ENCODE data around the gene NRN1.

- TF ChIP-seq, protein P1, sequence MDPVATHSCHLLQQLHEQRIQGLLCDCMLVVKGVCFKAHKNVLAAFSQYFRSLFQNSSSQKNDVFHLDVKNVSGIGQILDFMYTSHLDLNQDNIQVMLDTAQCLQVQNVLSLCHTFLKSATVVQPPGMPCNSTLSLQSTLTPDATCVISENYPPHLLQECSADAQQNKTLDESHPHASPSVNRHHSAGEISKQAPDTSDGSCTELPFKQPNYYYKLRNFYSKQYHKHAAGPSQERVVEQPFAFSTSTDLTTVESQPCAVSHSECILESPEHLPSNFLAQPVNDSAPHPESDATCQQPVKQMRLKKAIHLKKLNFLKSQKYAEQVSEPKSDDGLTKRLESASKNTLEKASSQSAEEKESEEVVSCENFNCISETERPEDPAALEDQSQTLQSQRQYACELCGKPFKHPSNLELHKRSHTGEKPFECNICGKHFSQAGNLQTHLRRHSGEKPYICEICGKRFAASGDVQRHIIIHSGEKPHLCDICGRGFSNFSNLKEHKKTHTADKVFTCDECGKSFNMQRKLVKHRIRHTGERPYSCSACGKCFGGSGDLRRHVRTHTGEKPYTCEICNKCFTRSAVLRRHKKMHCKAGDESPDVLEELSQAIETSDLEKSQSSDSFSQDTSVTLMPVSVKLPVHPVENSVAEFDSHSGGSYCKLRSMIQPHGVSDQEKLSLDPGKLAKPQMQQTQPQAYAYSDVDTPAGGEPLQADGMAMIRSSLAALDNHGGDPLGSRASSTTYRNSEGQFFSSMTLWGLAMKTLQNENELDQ (tag by site-specific recombination; IDR thresholded peaks at IDR 0.05; ENCODE audit: low read depth) = no peak
- no peak for TF ChIP-seq CTCF (tag by site-specific recombination; IDR thresholded peaks at IDR 0.05)
- TF ChIP-seq PRDM4 (tag by site-specific recombination; IDR thresholded peaks at IDR 0.05) = no peak
- no peak for TF ChIP-seq YY1 (tag by site-specific recombination; IDR thresholded peaks at IDR 0.05)
- TF ChIP-seq ZFP3 (tag by site-specific recombination; IDR thresholded peaks at IDR 0.05; ENCODE audit: low read depth) = no peak
- TF ChIP-seq ZNF747 (tag by site-specific recombination; IDR thresholded peaks at IDR 0.05) = no peak
- no peak for TF ChIP-seq ZNF292 (tag by site-specific recombination; IDR thresholded peaks at IDR 0.05; ENCODE audit: borderline replicate concordance, low read depth)
- TF ChIP-seq ZNF791 (tag by site-specific recombination; IDR thresholded peaks at IDR 0.05) = no peak
- no peak for TF ChIP-seq AEBP2 (tag by site-specific recombination; IDR thresholded peaks at IDR 0.05; ENCODE audit: borderline replicate concordance)
- TF ChIP-seq TCF7L2 (IDR thresholded peaks at IDR 0.05; ENCODE audit: borderline replicate concordance, low read depth, low read length) = no peak
Measured at GRCh38 chr6:5995658-5995948, 11.1 kb downstream of the NRN1 start.
